ENCODE results near the gene BRMS1L. TPM values are rescaled to one million over a fixed set of nuclear protein-coding genes. Genes with fewer than 3 reads are reported as not detected.
"Not testable (repeated sequence)": the region's sequence is repeated elsewhere in the genome, so short reads cannot be mapped to it uniquely, and the experiment has no call there.

BRMS1L gene
- total and polyA plus RNA-seq, 7 donors = 4.2 to 10.5 (median 5.8) TPM

DNA sequence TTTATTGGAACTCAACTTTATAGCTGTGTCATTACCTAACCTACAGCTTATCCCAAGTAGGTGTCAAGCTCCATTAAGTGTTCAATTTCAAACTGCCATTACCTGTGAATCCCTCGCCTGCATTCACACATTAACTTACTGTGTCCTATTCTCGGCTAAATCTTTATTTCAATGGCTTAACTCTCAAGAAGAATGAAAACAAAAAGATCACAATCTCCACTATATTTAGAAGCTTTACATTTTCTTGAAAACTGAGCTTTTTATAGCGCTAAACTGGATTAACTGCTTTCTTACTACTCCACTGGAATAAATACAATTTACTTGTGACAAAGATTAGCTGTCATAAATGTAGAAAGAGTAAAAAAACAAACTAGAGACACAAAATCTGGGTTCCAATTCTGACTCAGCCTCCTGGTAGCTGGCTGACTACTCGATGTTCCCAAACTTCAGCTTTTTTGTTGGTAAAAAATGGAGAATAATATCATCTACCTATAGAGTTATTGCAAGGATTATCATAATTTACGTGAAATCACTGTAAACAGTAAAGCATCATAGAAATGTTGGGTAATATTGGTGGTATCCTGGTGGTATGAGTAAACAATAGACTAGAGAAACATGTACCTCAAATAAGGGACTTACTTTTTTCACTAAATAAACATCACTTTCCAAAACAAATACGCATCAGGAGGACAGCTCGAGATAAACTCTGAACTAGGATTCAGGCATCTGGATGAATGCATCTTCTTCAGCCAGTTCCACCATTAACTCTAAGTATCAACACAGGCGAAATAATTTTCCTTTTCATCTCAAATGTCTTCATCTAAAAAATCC is 18.8 kb upstream of the BRMS1L start:
- H3K36me3 ChIP-seq = no peaks in the 10 kb centered on the region
- peak overlapping the region in 2 of 4 donors; percentile 89 to 96 for H3K27ac ChIP-seq
- H3K4me3 ChIP-seq = peak overlapping the region; percentile 60 to 78 (median 76)
- H3K9me3 ChIP-seq = no peaks in the 10 kb centered on the region
- WGBS, 2 donors = 15 to 56% methylated on average over 8 of the region's 8 CpGs
- H3K27me3 ChIP-seq = no peaks in the 10 kb centered on the region
- H3K4me1 ChIP-seq = peaks cover 0 to 38% (median 30%) of the 10 kb centered on the region in 4 donors
- DNase-seq = no peak
- no peak for TF ChIP-seq EP300 (IDR thresholded peaks at IDR 0.05)
- TF ChIP-seq, protein P1, sequence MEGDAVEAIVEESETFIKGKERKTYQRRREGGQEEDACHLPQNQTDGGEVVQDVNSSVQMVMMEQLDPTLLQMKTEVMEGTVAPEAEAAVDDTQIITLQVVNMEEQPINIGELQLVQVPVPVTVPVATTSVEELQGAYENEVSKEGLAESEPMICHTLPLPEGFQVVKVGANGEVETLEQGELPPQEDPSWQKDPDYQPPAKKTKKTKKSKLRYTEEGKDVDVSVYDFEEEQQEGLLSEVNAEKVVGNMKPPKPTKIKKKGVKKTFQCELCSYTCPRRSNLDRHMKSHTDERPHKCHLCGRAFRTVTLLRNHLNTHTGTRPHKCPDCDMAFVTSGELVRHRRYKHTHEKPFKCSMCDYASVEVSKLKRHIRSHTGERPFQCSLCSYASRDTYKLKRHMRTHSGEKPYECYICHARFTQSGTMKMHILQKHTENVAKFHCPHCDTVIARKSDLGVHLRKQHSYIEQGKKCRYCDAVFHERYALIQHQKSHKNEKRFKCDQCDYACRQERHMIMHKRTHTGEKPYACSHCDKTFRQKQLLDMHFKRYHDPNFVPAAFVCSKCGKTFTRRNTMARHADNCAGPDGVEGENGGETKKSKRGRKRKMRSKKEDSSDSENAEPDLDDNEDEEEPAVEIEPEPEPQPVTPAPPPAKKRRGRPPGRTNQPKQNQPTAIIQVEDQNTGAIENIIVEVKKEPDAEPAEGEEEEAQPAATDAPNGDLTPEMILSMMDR (IDR thresholded peaks at IDR 0.05) = no peak
- no peak for TF ChIP-seq POLR2A (IDR thresholded peaks at IDR 0.05)
- TF ChIP-seq POLR2AphosphoS5 (IDR thresholded peaks at IDR 0.05) = no peak
- intact Hi-C loops (cut with DNase I) = no loop called here

DNA sequence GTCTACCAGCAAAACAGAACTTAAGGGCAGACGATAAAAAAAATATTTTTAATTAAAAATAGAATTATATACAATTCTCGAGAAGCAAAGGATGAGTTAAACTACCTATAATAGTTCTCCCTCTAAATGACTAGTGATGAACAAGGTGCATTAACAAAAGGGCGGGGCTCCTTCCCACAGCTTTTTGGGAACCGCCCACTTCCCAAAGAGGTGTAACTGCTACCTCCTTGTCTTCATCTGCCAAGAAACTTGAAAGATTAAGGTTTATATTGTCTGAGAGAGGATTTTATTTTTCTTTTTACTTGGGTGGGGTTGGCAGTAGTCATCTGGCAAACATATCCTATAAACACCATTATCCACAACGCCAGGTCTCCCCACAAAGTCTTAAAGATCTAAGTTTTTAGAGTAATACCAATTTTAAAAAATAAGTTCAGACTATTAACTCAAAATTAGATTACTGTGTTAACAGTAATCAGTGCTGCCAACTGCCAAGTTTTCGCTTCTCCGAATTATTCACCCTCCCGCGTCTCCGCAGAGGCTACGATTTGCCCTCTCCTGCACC is 18.0 kb upstream of the BRMS1L start:
- Histone ChIP-seq H3K4me3 (peak overlapping the region; percentile 60 to 78 (median 76)), H3K27me3 (no peaks in the 10 kb centered on the region), H3K9me3 (no peaks in the 10 kb centered on the region), H3K36me3 (no peaks in the 10 kb centered on the region), H3K27ac (peak overlapping the region; percentile 88 to 96 (median 90)), H3K4me1 (peaks cover 0 to 31% (median 26%) of the 10 kb centered on the region in 4 donors)
- DNase-seq = no peak
- 1 to 4% methylated on average over 11 of the region's 11 CpGs for WGBS, 2 donors
- intact Hi-C loops (cut with DNase I) = no loop called here
- TF ChIP-seq EP300 (IDR thresholded peaks at IDR 0.05) (no peak), POLR2A (IDR thresholded peaks at IDR 0.05) (no peak), POLR2AphosphoS5 (IDR thresholded peaks at IDR 0.05) (no peak)
- TF ChIP-seq, protein P1 (IDR thresholded peaks at IDR 0.05) = no peak

DNA sequence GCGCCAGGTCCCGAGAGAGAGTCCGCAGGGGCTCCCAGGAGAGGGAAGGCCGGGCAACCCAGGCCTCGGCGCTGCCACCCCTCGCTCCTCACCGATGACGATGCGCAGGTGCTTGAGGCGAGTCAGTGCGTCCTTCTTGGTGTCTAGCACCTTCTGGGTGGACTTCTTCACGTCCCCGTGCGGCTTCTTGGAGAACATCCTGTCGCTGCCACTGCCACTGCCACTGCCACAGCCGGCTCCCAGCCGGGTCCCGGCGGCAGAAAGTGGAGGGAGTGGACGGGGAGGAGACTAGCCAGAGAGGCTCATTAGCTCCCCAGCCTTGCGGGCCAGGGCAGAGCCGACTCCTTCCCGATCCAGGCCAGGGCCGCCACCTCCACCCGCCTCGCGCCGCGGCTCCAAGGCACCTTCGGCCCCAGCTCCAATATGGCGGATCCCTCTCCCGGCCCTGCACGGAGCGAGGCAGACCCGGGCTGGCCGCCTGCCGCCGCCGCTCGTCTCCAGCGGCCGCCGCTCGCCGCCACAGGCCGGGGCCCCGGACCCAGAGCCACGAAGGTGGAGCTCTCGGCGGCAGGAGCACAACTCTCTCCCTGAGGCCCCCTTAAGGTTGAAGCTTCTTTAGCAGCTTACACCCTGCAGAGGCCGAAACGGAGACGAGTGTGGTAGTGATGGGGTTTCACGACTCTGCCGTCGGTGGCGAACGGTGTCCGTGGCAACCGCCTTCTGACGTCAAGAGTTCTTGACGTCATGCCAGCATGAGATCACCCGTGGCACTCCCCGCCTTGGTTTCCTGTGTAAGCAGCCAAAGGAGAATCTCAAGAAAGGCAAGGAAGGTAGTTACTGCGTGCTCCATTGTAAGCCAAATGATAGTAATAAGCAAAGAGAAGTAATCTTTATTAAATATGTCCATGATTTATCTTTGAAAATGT is 17.2 kb upstream of the BRMS1L start, which contains the start of gene RALGAPA1:
TSS of gene RALGAPA1 (minus strand) at position 658 of the 926 bp plus-strand sequence. CDS start at position 198, 460 bp downstream.
- H3K9me3 ChIP-seq; H3K36me3 ChIP-seq; intact Hi-C loops (cut with DNase I); H3K27me3 ChIP-seq: not testable (repeated sequence)
- peak; percentile 84 to 91 for TF ChIP-seq POLR2A (IDR thresholded peaks at IDR 0.05)
- TF ChIP-seq POLR2AphosphoS5 (IDR thresholded peaks at IDR 0.05) = peak; percentile 91 to 98 (median 94)
- TF ChIP-seq, protein P1 (IDR thresholded peaks at IDR 0.05) = peak in 3 of 4 experiments; percentile 41 to 61 (median 55)
- peak in 2 of 4 donors; percentile 55 to 57 for TF ChIP-seq EP300 (IDR thresholded peaks at IDR 0.05)
- Histone ChIP-seq H3K4me1 (peaks cover 0 to 25% (median 24%) of the 10 kb centered on the region in 4 donors), H3K4me3 (peak within 1 kb of the TSS; percentile 60 to 78 (median 76)), H3K27ac (peak within 1 kb of the TSS; percentile 88 to 96 (median 90))
- whole genome bisulfite sequencing, 2 donors = 1 to 2% methylated on average over 55 to 61 of the region's 66 CpGs
- DNase-seq = peak; percentile 98

DNA sequence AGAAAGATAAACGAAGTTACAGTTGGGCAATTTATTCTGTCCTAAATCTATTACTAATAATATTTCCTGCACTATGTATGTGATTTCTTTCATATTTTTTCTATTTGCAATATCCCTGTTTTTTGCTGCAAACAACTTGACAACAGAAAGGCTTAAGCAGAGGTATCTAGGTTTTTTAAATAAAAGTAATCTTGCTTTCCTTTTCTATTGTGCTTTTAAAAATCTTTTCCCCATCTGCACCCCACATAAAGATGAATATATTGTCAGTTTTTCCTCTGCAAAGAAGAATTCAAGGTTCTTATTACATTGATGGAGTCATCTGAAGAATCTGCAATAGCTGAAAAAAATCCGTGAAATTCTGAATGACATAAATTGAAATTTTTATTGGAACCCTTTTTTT is 16.5 kb upstream of the BRMS1L start:
- Histone ChIP-seq H3K27ac (peak overlapping the region; percentile 88 to 96 (median 90)), H3K4me1 (peaks cover 0 to 25% (median 24%) of the 10 kb centered on the region in 4 donors), H3K4me3 (peak overlapping the region; percentile 60 to 78 (median 76)), H3K36me3 (no peaks in the 10 kb centered on the region), H3K27me3 (no peaks in the 10 kb centered on the region), H3K9me3 (no peaks in the 10 kb centered on the region)
- WGBS, 2 donors = 23 to 31% methylated on average over 2 of the region's 2 CpGs
- DNase-seq = no peak
- TF ChIP-seq, protein P1 (IDR thresholded peaks at IDR 0.05) = no peak
- TF ChIP-seq EP300 (IDR thresholded peaks at IDR 0.05) (no peak), POLR2AphosphoS5 (IDR thresholded peaks at IDR 0.05) (no peak), POLR2A (IDR thresholded peaks at IDR 0.05) (no peak)
- intact Hi-C loops (cut with DNase I) = no loop called here
